DMS153 (cell line): ENCODE results near the gene VPS13A.
"Not testable (repeated sequence)": the region's sequence is repeated elsewhere in the genome, so short reads cannot be mapped to it uniquely, and the experiment has no call there.

Source experiments
- DNase-seq: peaks from one replicate; lab custom pipeline; 2025; lab: John Stamatoyannopoulos, UW

VPS13A gene

DNA sequence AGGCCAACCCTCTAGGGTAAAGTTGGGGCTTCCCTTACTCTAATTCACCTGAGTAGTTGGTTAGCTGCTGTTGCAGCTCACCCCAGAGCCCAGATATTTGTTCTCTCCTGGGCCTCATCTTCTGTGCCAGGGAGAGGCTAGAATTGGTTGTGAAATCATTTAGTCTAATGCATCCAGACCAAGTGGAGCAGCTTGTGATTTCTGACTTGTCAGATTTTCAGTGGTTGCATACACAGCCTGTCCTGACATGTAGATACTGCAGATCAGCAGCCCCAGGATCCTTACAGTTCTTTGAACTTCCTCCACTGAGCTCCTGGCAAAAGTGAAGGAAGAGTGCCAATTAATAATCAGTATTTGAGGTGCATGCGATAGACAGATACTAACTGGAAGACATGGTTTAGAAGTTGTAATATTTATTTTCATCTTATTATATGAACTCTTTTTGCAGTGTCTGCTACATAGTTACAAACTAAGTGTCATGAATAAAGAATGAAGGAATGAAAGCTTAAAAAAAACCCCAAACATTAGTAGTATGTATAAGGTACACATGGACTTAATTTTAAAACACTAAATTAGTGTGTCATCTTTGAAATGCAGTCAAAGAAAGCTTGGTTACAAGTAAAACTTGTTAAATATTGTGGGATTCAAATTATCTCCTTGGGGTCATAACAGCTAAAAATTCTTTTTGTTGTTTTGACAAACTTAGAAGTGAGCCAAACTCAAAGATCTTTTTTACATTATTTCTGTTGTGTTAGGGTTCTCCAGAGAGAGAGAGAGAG, 128.5 kb downstream of the VPS13A start:
- no peak for DNase-seq

DNA sequence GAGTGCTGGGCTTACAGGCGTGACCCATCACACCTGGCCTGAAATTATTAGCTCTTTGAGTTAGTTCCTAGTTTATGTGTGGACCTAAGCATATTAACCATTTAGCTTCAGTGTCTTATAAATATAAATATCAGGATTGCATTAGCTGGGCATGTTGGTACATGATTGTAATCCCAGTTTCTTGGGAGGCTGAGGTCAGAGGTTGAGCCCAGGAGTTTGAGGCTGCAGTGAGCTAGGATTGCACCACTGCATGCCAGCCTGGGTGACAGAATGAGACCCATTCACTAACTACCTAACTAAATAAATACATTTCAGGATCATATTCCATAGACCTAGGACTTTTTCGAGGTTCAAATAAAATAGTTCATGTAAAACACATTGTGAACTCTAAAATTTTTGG, 129.8 kb downstream of the VPS13A start:
- no peak for DNase-seq

DNA sequence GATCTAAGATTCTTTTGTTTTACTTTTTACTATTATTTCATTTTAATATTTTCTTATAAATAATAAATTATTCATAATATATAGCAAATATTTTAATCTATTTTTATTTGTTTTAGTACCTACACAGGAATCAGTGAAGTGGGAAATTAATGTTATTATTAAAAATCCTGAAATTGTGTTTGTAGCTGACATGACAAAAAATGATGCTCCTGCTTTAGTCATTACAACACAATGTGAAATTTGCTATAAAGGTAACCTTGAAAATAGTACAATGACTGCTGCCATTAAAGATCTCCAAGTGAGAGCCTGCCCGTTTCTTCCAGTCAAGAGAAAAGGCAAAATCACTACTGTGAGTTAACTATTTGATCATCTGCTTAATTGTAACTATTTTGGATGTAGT, 138.7 kb downstream of the VPS13A start:
- no peak for DNase-seq

DNA sequence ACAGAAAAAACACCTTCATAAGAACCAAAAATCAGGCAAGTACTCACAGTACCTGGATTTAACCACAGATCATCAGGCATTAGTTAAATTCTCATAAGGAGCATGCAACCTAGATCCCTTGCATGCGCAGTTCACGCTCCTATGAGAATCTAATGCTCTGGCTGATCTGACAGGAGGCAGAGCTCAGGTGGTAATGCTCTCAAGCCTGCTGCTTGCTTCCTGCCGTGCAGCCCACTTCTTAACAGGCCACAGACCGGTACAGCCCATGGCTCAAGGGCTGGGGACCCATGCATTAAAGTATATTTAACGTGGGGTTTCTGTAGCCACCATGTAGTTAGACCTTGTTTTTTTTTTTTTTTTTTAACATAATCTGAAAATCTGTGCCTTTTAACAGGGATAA, 147.7 kb downstream of the VPS13A start:
- no peak for DNase-seq

DNA sequence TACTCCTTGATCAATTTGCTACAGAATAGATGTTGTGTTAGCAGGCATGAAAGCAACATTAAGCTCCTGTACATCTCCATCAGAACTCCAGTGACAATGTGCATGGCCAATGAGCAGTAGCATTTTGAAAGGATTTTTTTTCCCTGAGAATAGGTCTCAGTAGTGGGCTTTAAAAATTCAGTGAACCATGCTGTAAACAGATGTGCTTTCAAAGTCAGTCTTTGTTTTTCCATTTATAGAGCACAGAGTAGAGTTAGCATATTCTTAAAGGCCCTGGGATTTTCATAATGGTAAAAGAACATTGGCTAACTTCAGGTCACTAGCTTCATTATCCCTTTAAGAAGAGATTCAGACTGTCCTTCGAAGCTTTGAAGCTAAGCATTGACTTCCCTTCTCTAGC, 150.8 kb downstream of the VPS13A start:
- DNase-seq = no peak

DNA sequence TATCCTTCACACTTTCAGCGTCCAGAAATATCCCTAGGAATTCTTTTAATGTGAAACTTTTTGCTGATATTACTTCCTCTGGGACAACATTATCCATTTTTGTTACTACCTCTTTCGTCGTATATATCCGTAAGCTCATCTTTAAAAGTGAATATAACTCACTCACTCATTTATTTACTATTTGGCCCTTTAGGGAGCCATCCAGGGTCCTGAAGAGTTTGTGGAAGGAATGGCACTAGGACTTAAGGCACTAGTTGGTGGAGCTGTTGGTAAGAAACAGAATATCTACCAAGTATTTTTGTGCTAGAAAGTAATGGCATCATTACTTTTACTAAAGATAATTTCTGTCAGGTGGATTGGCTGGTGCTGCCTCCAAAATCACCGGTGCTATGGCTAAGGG, 192.7 kb downstream of the VPS13A start:
- DNase-seq = no peak

DNA sequence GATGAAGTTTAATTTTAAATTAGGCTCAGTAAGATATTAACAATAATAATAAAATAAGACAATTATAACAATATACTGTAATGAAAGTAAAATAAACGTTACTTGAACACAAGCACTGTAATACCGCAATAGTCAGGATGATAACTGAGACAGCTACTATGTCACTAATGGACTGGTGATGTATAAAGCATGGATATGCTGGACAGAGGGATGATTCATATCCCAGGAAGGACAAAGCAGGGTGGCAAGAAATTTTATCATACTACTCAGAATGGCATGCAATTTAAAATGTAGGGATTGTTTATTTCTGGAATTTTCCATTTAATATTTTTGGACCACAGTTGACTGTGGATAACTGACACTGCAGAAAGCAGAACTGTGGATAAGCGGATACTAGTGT, 196.9 kb downstream of the VPS13A start:
- no peak for DNase-seq

DNA sequence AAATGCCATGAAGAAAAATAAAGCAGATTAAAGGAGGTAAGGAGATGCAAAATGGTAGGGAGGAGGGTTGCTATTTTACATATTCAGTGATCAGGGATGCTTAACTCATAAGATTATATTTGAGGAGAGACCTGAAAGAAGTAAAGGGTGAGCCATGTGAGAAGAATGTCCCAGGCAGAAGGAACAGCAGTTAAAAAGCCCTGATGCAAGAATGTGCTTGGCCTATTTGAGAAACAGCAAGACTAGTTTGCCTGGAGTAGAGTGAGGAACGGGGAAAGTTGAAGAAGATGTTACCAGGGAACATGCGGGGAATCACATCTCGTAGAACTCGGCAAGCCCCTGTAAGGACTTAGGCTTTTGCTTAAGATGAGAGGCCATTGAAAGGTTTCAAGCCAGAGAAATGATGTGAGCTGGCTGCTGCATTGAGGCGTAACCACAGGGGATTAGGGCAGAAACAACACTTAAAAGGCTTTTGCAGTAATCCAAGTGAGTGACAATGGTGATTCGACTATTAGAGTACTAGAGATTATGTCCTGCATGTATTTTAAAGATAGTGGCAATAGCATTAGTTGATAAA, 198.7 kb downstream of the VPS13A start:
- no peak for DNase-seq

DNA sequence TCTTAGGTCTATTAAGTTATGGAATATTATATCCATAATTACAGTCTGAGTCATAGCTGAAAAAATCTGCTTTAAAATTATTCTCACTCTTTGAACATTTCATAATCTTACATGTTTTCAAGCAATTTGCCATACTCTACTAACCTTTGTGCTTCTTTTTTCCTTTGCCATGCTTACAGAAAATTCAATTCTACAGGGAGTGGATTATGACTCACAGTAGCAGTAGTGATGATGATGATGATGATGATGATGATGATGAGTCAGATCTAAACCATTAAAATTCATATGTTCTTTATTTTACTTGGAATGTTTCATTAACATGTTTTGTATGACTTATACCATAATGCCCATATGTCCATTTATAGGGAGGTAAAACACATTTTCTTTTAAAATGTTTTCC, 207.1 kb downstream of the VPS13A start:
- no peak for DNase-seq

DNA sequence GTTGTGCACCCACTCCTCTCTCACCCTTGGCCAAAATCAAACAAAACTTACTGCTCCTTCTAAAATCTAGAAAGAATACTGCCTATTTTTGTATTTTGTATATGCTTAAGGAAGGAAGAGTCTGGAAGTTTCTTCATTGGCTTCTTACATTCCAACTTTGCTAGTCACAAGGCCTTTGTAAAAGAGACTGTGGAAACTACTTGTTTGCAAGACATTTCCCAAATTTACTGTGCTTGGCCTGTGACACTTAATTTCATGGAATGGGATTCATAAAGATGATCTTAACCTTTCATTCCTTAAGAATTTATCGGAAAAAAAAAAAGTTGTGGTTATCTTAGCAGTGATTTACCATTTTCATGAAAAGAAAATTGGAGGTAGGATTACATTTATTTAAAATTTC, 208.9 kb downstream of the VPS13A start:
- no peak for DNase-seq

DNA sequence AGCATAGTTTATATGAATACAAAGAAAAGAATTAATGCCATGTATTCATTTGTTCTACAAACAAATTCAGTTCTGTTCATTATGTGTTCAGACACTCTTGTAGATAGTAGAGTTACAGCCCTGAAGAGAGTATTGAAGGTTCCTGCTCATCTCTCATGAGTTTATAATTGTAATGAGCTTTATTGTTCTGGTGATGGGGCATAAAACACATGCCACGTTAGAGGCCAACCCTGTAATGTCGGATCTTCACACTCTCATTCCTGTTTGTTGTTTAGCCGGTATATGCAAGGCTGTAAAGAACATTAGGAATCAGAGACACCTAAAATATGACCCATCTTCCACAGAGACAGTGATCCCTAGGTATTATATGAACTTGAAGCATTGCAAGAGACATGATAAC, 214.5 kb downstream of the VPS13A start:
- no peak for DNase-seq

DNA sequence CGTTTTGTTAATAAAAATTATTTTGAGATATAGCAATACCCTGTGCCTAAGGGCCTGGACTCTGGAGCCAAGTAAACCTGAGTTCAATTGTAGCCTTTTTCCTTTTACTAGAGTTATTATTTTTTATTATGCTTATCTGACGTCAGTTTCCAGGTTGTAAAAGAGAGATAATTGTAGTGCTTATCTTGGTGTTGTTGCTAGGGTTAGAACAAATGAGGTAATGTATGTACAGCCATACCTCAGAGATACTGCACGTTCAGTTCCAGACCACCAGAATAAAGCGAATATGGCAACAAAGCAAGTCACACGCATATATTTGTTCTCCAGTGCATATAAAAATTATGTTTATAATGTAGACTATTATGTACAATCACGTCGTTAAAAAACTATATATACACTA, 215.0 kb downstream of the VPS13A start:
- DNase-seq = no peak

DNA sequence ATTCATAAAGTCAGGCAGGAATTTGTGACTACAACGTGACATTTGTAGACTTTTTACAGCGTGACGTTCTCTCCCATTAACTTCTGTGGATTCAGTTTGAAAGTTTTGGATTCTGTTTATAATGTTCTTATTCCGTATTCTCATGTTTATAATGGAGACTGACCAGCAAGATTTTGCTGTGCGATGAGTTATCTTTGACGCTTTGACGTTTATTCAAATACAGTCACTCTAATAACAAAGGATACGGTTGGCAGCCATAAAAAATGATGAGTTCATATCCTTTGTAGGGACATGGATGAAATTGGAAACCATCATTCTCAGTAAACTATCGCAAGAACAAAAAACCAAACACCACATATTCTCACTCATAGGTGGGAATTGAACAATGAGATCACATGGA, 221.2 kb downstream of the VPS13A start:
- DNase-seq = not testable (repeated sequence)

DNA sequence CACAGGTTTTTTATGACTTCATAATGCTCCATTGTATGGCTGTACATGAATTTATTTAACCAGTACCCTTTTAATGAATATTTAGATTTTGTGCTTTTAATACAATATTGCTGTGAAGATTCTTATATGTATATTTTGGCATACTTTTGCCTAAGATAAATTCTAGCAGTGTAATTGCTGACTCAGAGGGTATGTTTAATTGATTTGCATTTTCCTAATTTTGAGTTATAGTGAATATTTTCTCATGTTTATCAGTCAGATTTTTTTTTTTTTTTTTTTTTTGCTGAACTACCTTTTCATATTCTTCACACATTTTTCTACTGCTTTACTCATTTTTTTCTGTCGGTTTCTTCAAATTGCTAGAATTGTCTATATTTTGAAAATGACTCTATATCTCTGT, 222.6 kb downstream of the VPS13A start:
- DNase-seq = no peak

DNA sequence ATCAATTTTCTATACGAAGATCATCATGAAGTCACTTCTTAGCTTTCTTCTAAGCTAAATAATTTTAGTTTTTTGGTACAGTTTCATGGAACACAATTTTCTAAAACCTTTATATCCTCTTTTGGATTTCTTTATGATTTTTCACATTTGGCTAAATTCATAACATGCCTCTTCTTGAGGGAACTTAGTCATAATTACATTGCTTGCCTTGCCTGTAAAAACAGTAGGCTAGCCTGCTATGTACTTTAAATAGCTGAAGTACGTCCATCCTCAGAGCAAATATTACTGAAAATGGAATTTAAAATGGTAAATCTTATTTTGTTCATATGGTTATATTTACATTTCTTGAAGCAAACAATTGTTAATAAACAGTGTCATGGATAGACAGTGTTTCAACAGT, 225.0 kb downstream of the VPS13A start:
- no peak for DNase-seq

DNA sequence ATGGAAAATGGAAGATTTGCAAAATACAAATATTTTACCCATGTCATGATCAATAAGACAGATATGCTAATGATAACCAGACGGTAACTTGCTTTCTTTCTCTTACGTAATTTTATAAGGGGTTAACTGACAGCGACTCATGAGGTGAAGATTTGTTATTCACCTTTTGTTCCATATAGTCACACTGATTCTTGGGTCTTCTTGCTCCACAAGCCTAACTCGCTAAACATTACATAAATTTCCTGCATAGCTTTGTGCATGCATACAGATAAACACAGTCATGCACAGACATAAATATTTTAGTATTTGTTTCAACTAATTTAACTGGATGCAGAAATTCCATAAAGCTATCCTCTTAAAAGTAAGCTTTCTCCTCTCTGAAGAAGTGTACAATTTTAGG, 225.9 kb downstream of the VPS13A start:
- no peak for DNase-seq

DNA sequence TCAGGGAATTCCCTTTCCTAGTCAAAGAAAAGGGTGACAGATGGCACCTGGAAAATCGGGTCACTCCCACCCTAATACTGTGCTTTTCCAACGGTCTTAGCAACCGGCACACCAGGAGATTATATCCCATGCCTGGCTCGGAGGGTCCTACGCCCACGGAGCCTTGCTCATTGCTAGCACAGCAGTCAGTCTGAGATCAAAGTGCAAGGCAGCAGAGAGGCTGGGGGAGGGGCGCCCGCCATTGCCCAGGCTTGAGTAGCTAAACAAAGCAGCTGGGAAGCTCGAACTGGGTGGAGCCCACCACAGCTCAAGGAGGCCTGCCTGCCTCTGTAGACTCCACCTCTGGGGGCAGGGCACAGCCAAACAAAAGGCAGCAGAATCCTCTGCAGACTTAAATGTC, 231.2 kb downstream of the VPS13A start:
- not testable (repeated sequence) for DNase-seq

DNA sequence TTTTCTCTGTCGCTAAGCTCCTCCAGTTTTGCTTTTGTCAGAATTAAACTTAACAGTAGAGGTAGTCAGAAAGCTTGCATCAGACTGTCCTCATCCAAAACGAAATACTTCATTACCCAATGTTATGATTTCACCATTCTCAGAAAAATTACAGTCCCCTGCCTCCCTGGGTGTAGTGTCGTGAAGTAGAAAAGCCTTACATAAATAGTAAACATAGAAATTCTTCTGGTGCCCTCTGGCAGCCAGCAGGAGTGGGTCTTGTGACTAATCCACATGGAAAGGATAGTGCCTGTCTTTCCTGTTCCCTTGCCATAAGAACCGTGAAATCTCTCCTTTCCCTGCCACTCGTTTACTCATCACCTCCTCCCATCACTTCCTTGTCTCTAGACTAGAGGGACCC, 240.2 kb downstream of the VPS13A start:
- no peak for DNase-seq

DNA sequence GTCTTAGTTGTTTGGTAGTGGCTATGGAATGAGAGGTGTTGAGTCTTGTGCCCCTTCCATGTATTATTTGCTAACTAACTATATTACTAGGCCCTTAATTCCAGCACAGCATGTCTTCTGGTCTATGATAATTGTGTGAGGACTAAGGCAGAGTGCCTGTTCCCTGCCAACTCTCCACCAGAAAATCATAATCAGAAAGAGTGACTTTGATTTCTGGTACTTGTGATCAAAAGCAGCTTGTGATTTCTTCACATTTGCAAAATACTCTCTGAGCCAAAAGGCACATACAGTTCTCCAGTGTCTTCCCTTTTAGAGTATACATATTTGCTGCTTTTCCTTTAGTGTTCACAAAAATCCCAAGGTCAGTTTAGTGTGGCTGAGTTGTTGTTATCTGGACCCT, 240.9 kb downstream of the VPS13A start:
- DNase-seq = no peak

DNA sequence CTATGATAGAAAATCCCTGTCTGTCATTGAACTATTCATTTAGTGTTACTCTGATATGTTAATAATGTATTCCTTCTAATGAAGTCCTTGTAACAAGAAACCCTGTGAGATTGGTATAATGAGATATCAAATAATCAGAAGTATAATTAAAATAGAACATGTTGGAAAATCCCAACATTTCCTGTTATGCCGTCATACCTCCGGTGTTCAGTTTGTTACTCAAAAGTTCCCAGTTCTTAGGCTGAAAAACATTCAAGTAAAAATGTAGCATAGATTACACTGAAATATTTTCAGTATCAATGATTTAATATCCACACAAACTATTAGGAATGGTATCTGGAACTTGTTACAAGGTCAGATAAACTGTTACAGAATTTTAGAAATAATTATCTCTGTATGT, 243.3 kb downstream of the VPS13A start:
- no peak for DNase-seq

DNA sequence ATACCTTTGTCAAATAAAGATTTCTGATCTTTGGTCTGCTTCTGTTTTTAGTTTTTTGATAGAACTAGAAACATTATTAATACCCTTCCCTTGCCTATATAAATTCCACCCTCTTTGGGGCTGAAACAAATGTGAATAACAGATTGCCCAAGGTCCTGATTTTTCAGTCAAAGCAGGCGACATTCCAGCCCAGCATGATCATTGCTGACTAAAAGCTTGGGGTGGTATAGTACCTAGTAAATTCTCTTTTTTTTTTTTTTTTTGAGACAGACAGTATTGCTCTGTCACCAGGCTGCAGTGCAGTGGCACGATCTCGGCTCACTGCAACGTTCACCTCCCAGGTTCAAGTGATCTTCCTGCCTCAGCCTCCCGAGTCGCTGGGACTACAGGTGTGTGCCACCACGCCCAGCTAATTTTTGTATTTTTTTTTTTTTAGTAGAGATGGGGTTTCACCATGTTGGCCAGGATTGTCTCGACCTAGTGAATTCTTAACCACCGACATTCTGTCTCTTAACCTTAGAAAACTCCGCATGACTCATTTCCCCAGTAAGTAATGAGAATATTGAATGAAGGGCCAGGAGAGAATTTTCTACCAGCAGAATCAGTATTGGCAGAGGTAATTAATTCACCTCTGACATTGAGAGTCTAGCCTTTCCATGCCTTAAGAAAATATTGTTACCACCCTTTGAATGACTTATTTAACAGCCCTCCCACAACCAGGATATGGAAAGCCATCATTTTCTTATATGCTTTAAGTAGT, 244.4 kb downstream of the VPS13A start:
- DNase-seq = no peak

DNA sequence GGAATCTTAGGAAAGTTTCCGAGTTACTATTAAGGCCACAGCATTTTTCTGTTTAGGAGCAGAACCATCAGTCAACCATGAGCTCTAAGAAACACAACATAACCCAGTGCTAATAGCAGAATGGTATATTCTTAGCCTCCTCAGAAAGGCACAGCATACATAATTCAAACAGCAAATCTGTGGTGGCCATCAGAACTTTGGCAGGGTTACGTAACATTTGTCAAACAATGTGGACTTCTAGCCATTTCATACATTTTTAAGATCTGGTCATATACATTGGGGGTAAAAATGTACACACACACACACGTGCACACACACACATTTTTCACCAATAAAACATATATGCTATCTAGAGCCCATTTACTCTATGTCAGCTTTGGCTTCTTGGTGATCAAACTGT, 245.6 kb downstream of the VPS13A start:
- DNase-seq = no peak

DNA sequence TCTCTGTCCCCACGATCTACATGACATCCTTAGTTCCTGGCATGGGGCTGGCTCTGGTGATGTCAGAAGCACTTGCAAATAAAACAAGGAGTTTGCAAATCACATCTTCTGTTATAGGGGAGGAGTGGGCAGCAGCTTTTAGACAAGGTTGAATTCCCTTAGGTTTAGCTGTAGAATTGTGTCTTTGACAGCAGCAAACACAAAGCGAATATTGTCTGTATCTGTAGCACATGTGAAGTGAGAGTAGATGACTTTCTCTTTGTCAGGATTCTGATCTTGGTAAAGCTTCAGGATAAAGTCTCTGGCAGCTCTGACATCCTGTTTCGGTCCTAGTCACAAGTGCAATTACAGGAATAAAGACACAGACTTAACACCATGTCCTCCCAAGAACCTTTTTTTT, 246.5 kb downstream of the VPS13A start:
- DNase-seq = no peak
